SU-DHL-6 (cell line): ENCODE results near the gene FAM3A.

Experiments
- H2AFZ ChIP-seq: fragments of 200-600 bp; sonication (generic); 2 replicates; pipeline ENCODE4 v1.6.1; 2014; ENCODE audit warnings: low read depth, mild to moderate bottlenecking, moderate library complexity, mixed read lengths, antibody characterized with exemption, low read length; ENCODE audit not compliant: severe bottlenecking
- H3F3A ChIP-seq: fragments of 200-600 bp; shearing (Covaris generic); 2 replicates; pipeline ENCODE4 v1.6.0; 2016; ENCODE audit warnings: antibody characterized with exemption, mild to moderate bottlenecking; ENCODE audit not compliant: insufficient read depth
- H3K27ac ChIP-seq: fragments of 200-600 bp; sonication (generic); 2 replicates; pipeline ENCODE4 v1.5.1; 2016; ENCODE audit warnings: low read depth, mild to moderate bottlenecking, low read length, moderate library complexity, mixed read lengths
- H3K27me3 ChIP-seq: fragments of 200-600 bp; sonication (generic), shearing (Covaris generic); 2 replicates; pipeline ENCODE4 v1.6.0; 2014; ENCODE audit warnings: mild to moderate bottlenecking, low read length
- H3K36me3 ChIP-seq: fragments of 200-600 bp; sonication (generic); 2 replicates; pipeline ENCODE4 v1.6.1; 2014; ENCODE audit warnings: mild to moderate bottlenecking, low read length, mixed read lengths
- H3K4me2 ChIP-seq: fragments of 300-600, 200-600 bp; shearing (Covaris generic), sonication (generic); 2 replicates; pipeline ENCODE4 v1.6.0; 2014; ENCODE audit warnings: low read length, low read depth, mild to moderate bottlenecking; ENCODE audit not compliant: poor library complexity, severe bottlenecking
- H3K4me3 ChIP-seq: fragments of 200-600 bp; sonication (generic); 2 replicates; pipeline ENCODE4 v1.5.1; 2014; ENCODE audit warnings: antibody characterized with exemption, low read length, mild to moderate bottlenecking, mixed read lengths; ENCODE audit not compliant: insufficient read depth, poor library complexity, severe bottlenecking
- H3K79me2 ChIP-seq: fragments of 200-600 bp; sonication (generic); 2 replicates; pipeline ENCODE4 v1.6.1; 2014; ENCODE audit warnings: mild to moderate bottlenecking, low read length, moderate library complexity; ENCODE audit not compliant: insufficient read depth
- H3K9ac ChIP-seq: fragments of 200-600 bp; sonication (generic); 2 replicates; pipeline ENCODE4 v1.7.0; 2014; ENCODE audit warnings: mild to moderate bottlenecking, low read length
- H3K9me2 ChIP-seq: fragments of 200-600 bp; sonication (generic); replicated peaks from 2 replicates; pipeline ENCODE4 v1.6.1; 2014; ENCODE audit warnings: low read length; ENCODE audit not compliant: insufficient read depth
- H3K9me3 ChIP-seq: fragments of 200-600 bp; sonication (generic); 2 replicates; pipeline ENCODE4 v1.6.1; 2014; ENCODE audit warnings: low read length, mixed read lengths; ENCODE audit not compliant: insufficient read depth
- H4K20me1 ChIP-seq: fragments of 200-600 bp; sonication (generic); 2 replicates; pipeline ENCODE4 v1.6.1; 2014; ENCODE audit warnings: low read depth, mild to moderate bottlenecking, antibody characterized with exemption, low read length, moderate library complexity, mixed read lengths
- EZH2phosphoT487 ChIP-seq: fragments of 200-600 bp; sonication (generic), shearing (Covaris generic); conservative IDR thresholded peaks from 2 replicates; pipeline ENCODE4 v1.6.1; 2018; ENCODE audit warnings: mild to moderate bottlenecking, antibody characterized with exemption, low read length, moderate library complexity, mixed read lengths
- TF ChIP-seq, protein P1 (sequence below): fragments of 200-600 bp; sonication (generic); IDR thresholded peaks from one replicate; pipeline ENCODE4 v1.5.1; 2017; ENCODE audit warnings: antibody characterized with exemption, mild to moderate bottlenecking, low read length, moderate library complexity; ENCODE audit not compliant: insufficient read depth, poor library complexity, severe bottlenecking

FAM3A gene

DNA sequence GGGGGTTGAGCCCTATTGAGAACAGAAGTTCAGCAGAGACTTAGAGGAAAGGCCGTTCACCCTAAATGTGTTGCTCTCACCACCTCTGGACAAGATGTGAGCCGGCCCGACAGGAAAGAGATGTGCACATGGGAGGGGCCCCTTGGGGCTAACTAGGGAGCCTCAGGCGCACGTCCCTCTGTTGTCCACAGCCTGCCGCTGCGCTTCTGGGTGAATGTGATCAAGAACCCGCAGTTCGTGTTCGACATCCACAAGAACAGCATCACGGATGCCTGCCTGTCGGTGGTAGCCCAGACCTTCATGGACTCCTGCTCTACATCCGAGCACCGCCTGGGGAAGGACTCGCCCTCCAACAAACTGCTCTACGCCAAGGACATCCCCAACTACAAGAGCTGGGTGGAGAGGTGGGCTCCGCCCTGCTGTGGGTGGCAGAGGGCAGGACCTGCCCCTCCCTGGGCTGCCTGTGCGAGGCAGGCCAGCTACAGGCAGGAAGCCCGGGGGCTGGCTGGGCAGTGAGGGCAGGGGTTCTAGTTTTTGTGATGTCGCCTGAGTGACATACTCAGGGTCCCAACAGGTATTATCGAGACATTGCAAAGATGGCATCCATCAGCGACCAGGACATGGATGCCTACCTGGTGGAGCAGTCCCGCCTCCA lies 45.0 kb downstream of the FAM3A start:
- H3K9me2 ChIP-seq = no peaks in the 10 kb centered on the region
- H4K20me1 ChIP-seq = no peaks in the 10 kb centered on the region
- H3K9ac ChIP-seq = no peak overlapping the region
- TF ChIP-seq, protein P1, sequence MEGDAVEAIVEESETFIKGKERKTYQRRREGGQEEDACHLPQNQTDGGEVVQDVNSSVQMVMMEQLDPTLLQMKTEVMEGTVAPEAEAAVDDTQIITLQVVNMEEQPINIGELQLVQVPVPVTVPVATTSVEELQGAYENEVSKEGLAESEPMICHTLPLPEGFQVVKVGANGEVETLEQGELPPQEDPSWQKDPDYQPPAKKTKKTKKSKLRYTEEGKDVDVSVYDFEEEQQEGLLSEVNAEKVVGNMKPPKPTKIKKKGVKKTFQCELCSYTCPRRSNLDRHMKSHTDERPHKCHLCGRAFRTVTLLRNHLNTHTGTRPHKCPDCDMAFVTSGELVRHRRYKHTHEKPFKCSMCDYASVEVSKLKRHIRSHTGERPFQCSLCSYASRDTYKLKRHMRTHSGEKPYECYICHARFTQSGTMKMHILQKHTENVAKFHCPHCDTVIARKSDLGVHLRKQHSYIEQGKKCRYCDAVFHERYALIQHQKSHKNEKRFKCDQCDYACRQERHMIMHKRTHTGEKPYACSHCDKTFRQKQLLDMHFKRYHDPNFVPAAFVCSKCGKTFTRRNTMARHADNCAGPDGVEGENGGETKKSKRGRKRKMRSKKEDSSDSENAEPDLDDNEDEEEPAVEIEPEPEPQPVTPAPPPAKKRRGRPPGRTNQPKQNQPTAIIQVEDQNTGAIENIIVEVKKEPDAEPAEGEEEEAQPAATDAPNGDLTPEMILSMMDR = no peak
- no peak for TF ChIP-seq EZH2phosphoT487
- H3K36me3 ChIP-seq = no peaks in the 10 kb centered on the region
- no peak overlapping the region for H3K4me3 ChIP-seq
- H3K79me2 ChIP-seq = no peaks in the 10 kb centered on the region
- H3K27me3 ChIP-seq = no peaks in the 10 kb centered on the region
- no peak overlapping the region for H3K4me2 ChIP-seq
- H2AFZ ChIP-seq = no peak overlapping the region
- H3K9me3 ChIP-seq = no peaks in the 10 kb centered on the region
- H3K27ac ChIP-seq = no peak overlapping the region
- no peaks in the 10 kb centered on the region for H3F3A ChIP-seq

DNA sequence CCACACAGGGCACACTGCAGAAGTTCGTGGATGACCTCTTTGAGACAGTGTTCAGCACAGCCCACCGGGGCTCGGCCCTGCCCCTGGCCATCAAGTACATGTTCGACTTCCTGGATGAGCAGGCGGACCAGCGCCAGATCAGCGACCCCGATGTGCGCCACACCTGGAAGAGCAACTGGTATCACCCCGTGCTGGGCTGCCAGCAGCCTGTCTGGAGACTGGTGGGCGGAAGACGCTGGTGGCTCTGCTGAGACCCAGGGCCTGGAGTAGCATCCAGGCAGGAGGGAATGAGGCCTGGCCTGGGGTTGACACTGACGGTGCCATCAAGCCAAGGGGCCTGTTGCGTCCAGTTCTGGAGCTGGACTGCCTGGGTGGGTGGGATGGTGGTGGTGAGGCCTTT lies 45.6 kb downstream of the FAM3A start:
- H3K4me3 ChIP-seq = no peak overlapping the region
- no peak for TF ChIP-seq EZH2phosphoT487
- TF ChIP-seq, protein P1 = no peak
- H3F3A ChIP-seq = no peaks in the 10 kb centered on the region
- no peak overlapping the region for H3K9ac ChIP-seq
- no peaks in the 10 kb centered on the region for H3K79me2 ChIP-seq
- H3K36me3 ChIP-seq = no peaks in the 10 kb centered on the region
- H3K27ac ChIP-seq = no peak overlapping the region
- no peaks in the 10 kb centered on the region for H3K9me3 ChIP-seq
- H3K27me3 ChIP-seq = no peaks in the 10 kb centered on the region
- H3K4me2 ChIP-seq = no peak overlapping the region
- no peaks in the 10 kb centered on the region for H3K9me2 ChIP-seq
- no peaks in the 10 kb centered on the region for H4K20me1 ChIP-seq
- no peak overlapping the region for H2AFZ ChIP-seq

DNA sequence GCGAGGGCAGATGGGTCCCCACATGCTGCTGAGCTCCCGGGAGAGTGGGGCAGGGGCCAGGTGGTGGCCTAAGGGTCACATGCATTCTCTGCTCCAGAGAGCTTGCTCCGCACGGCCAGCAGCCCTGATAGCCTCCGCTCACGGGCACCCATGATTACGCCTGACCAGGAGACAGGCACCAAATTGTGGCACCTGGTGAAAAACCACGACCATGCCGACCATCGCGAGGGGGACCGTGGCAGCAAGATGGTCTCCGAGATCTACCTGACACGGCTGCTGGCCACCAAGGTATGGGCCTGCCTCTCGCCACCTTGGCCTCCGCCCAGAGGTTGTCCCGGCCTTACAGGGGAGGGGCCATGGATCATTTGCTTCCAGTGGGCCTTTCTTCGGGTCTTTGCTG lies 46.2 kb downstream of the FAM3A start:
- Histone ChIP-seq H3K36me3 (no peaks in the 10 kb centered on the region), H3K9me2 (no peaks in the 10 kb centered on the region), H2AFZ (no peak overlapping the region), H3K9ac (no peak overlapping the region), H3K27ac (no peak overlapping the region), H3K79me2 (no peaks in the 10 kb centered on the region), H4K20me1 (no peaks in the 10 kb centered on the region), H3F3A (no peaks in the 10 kb centered on the region), H3K4me2 (no peak overlapping the region), H3K9me3 (no peaks in the 10 kb centered on the region), H3K27me3 (no peaks in the 10 kb centered on the region), H3K4me3 (no peak overlapping the region)
- no peak for TF ChIP-seq EZH2phosphoT487
- TF ChIP-seq, protein P1 = no peak
